HEK293 (cell line): Measurements from ENCODE around the gene OTP.
A peak's percentile ranks its signal among the peaks of the same experiment; 100 is the strongest.

Experiments used
- CTCF ChIA-PET: fragments of 350-600 bp; formaldehyde crosslinking; extraction: SDS; loops from one replicate; lab custom pipeline; 2021; ENCODE audit warnings: antibody characterized with exemption; lab: Yijun Ruan, JAX
- POLR2A ChIA-PET: fragments of 300-600 bp; formaldehyde crosslinking; extraction: SDS; loops from one replicate; lab custom pipeline; 2020; ENCODE audit warnings: antibody characterized with exemption, inconsistent platforms; lab: Yijun Ruan, JAX
- H3K27ac ChIP-seq: fragments of 200-500 bp; sonication (Bioruptor generic); 2 replicates; pipeline ENCODE4 v1.5.1; 2014; ENCODE audit warnings: low read depth, low read length, control low read depth, inconsistent platforms; ENCODE audit errors: extremely low read depth
- H3K36me3 ChIP-seq, 2 experiments: fragments of 200-500 bp in 1 of 2; sonication (Bioruptor generic) in 1 of 2; 1 replicate in 1 of 2; 2 replicates in 1 of 2; pipeline ENCODE4 v1.5.1; 2014 to 2017; ENCODE audit warnings: inconsistent platforms in 2 of 2, low read length in 2 of 2; ENCODE audit not compliant: control insufficient read depth in 2 of 2, insufficient read depth in 1 of 2
- H3K4me1 ChIP-seq: fragments of 200-500 bp; sonication (Bioruptor generic); 2 replicates; pipeline ENCODE4 v1.5.1; 2014; ENCODE audit warnings: mild to moderate bottlenecking, low read length, inconsistent platforms; ENCODE audit not compliant: control insufficient read depth, insufficient read depth
- H3K4me3 ChIP-seq: 2 replicates; pipeline ENCODE4 v1.5.1; 2011; ENCODE audit warnings: low read depth, mild to moderate bottlenecking, control low read depth, low read length, moderate library complexity
- H3K9me3 ChIP-seq: fragments of 200-500 bp; sonication (Bioruptor generic); 2 replicates; pipeline ENCODE4 v1.5.1; 2014; ENCODE audit warnings: low read depth, low read length, inconsistent platforms; ENCODE audit not compliant: control insufficient read depth, insufficient read depth
- BCL11B ChIP-seq: fragments of 450-650 bp; formaldehyde crosslinking; IDR thresholded peaks from 2 replicates; pipeline ENCODE4 v1.5.1; 2016; ENCODE audit warnings: low read depth, missing biosample characterization, missing genetic modification characterization
- HIC1 ChIP-seq: fragments of 450-650 bp; formaldehyde crosslinking; IDR thresholded peaks from 2 replicates; pipeline ENCODE4 v1.5.1; 2016; ENCODE audit warnings: missing biosample characterization, missing genetic modification characterization
- PATZ1 ChIP-seq: fragments of 450-650 bp; formaldehyde crosslinking; IDR thresholded peaks from 2 replicates; pipeline ENCODE4 v1.5.1; 2016; ENCODE audit warnings: missing biosample characterization, missing genetic modification characterization
- PRDM2 ChIP-seq: fragments of 450-650 bp; formaldehyde crosslinking; IDR thresholded peaks from 2 replicates; pipeline ENCODE4 v1.5.1; 2016; ENCODE audit warnings: missing biosample characterization, missing genetic modification characterization, borderline replicate concordance
- YY1 ChIP-seq: fragments of 450-650 bp; formaldehyde crosslinking; IDR thresholded peaks from 2 replicates; pipeline ENCODE4 v1.5.1; 2018; ENCODE audit warnings: missing biosample characterization, missing genetic modification characterization
- YY2 ChIP-seq: fragments of 450-650 bp; formaldehyde crosslinking; IDR thresholded peaks from 2 replicates; pipeline ENCODE4 v1.5.1; 2016; ENCODE audit warnings: missing biosample characterization, missing genetic modification characterization
- ZBTB20 ChIP-seq: fragments of 450-650 bp; formaldehyde crosslinking; IDR thresholded peaks from 2 replicates; pipeline ENCODE4 v1.5.1; 2016; ENCODE audit warnings: missing biosample characterization, missing genetic modification characterization
- ZBTB21 ChIP-seq: fragments of 450-650 bp; formaldehyde crosslinking; IDR thresholded peaks from 2 replicates; pipeline ENCODE4 v1.5.1; 2017; ENCODE audit warnings: missing biosample characterization, missing genetic modification characterization
- ZFHX2 ChIP-seq: fragments of 450-650 bp; formaldehyde crosslinking; conservative IDR thresholded peaks from 2 replicates; pipeline ENCODE4 v1.5.1; 2016; ENCODE audit warnings: missing biosample characterization, missing genetic modification characterization
- ZNF155 ChIP-seq: fragments of 450-650 bp; formaldehyde crosslinking; IDR thresholded peaks from 2 replicates; pipeline ENCODE4 v1.5.1; 2016; ENCODE audit warnings: missing biosample characterization, missing genetic modification characterization
- ZNF391 ChIP-seq: fragments of 450-650 bp; formaldehyde crosslinking; IDR thresholded peaks from 2 replicates; pipeline ENCODE4 v1.5.1; 2016; ENCODE audit warnings: low read depth, missing biosample characterization, missing genetic modification characterization, borderline replicate concordance
- ZNF394 ChIP-seq: fragments of 450-650 bp; formaldehyde crosslinking; IDR thresholded peaks from 2 replicates; pipeline ENCODE4 v1.5.1; 2016; ENCODE audit warnings: missing biosample characterization, missing genetic modification characterization, mild to moderate bottlenecking, moderate library complexity, borderline replicate concordance
- ZNF561 ChIP-seq: fragments of 450-650 bp; IDR thresholded peaks from 2 replicates; pipeline ENCODE4 v1.5.1; 2018; ENCODE audit warnings: missing biosample characterization, missing genetic modification characterization, borderline replicate concordance
- ZNF580 ChIP-seq: fragments of 450-650 bp; formaldehyde crosslinking; IDR thresholded peaks from 2 replicates; pipeline ENCODE4 v1.5.1; 2016; ENCODE audit warnings: missing biosample characterization, missing genetic modification characterization
- ZNF600 ChIP-seq: fragments of 450-650 bp; formaldehyde crosslinking; IDR thresholded peaks from 2 replicates; pipeline ENCODE4 v1.5.1; 2016; ENCODE audit warnings: missing biosample characterization, missing genetic modification characterization
- ZNF639 ChIP-seq: fragments of 450-650 bp; formaldehyde crosslinking; IDR thresholded peaks from 2 replicates; pipeline ENCODE4 v1.5.1; 2016; ENCODE audit warnings: missing biosample characterization, missing genetic modification characterization
- ZNF76 ChIP-seq: fragments of 450-650 bp; formaldehyde crosslinking; IDR thresholded peaks from 2 replicates; pipeline ENCODE4; 2016; ENCODE audit warnings: low read depth, missing biosample characterization, missing genetic modification characterization, borderline replicate concordance

Gene OTP

GRCh38 chr5:77645158-77645994, 6.9 kb upstream of the OTP start (continued):
- TF ChIP-seq PRDM2 (tag by site-specific recombination) = no peak
- no peak for TF ChIP-seq YY2 (tag by site-specific recombination)
- TF ChIP-seq ZNF561 = peak; percentile 23; the same call in 1 of the 2 replicates
- TF ChIP-seq ZNF155 (tag by site-specific recombination) = no peak
- TF ChIP-seq ZNF580 = no peak

- H3K36me3 ChIP-seq = no peaks in the 10 kb centered on the region
- H3K4me3 ChIP-seq = peak overlapping the region; percentile 39
- no peak overlapping the region for H3K27ac ChIP-seq
- no peaks in the 10 kb centered on the region for H3K9me3 ChIP-seq
- CTCF ChIA-PET = interaction anchor here (0.6 kb wide), 1 partner anchor 1138 kb away, joined by 4 read pairs; no protein-coding TSS in a partner anchor
- no peaks in the 10 kb centered on the region; the same call in 1 of the 2 replicates for H3K4me1 ChIP-seq
- POLR2A ChIA-PET = interaction anchor here (1.3 kb wide), 1 partner anchor 14 kb away, joined by 5 read pairs; no protein-coding TSS in a partner anchor
- TF ChIP-seq BCL11B (tag by site-specific recombination) = no peak; the same call in 1 of the 2 replicates
- no peak for TF ChIP-seq YY1 (tag by site-specific recombination)
- TF ChIP-seq ZNF600 = peak; percentile 62; the same call in 1 of the 2 replicates
- TF ChIP-seq ZBTB20 (tag by site-specific recombination) = peak; percentile 27; the same call in 1 of the 2 replicates
- TF ChIP-seq ZNF76 (tag by site-specific recombination) = peak; percentile 50; the same call in 1 of the 2 replicates
- no peak for TF ChIP-seq HIC1 (tag by site-specific recombination)
- peak; percentile 33; the same call in 1 of the 2 replicates for TF ChIP-seq ZFHX2 (tag by site-specific recombination)
- peak; percentile 86; the same call in 1 of the 2 replicates for TF ChIP-seq ZNF391 (tag by site-specific recombination)
- peak; percentile 78; the same call in 1 of the 2 replicates for TF ChIP-seq ZNF639
- TF ChIP-seq ZBTB21 (tag by site-specific recombination) = 0 out of 2 replicates have a peak, but pooled peaks have one; percentile 26
- TF ChIP-seq PATZ1 (tag by site-specific recombination) = peak; percentile 52
- peak; percentile 47; the same call in 1 of the 2 replicates for TF ChIP-seq ZNF394 (tag by site-specific recombination)
Observed at GRCh38 chr5:77644371-77645157, 6.1 kb upstream of the OTP start.
